HEK293 (cell line): ENCODE measurements around the gene C5orf47.

Source experiments
- SP7 ChIP-seq: fragments of 450-650 bp; formaldehyde crosslinking; IDR thresholded peaks from 2 replicates; pipeline ENCODE4 v1.5.1; 2016; ENCODE audit warnings: missing biosample characterization, missing genetic modification characterization
- ZBTB1 ChIP-seq: fragments of 450-650 bp; formaldehyde crosslinking; IDR thresholded peaks from 2 replicates; pipeline ENCODE4 v1.5.1; 2016; ENCODE audit warnings: missing biosample characterization, missing genetic modification characterization
- ZNF184 ChIP-seq: fragments of 450-650 bp; IDR thresholded peaks from 2 replicates; pipeline ENCODE4 v1.5.1; 2018; ENCODE audit warnings: missing biosample characterization, mild to moderate bottlenecking, missing genetic modification characterization
- ZNF514 ChIP-seq: fragments of 450-650 bp; formaldehyde crosslinking; IDR thresholded peaks from 2 replicates; pipeline ENCODE4 v1.5.1; 2016; ENCODE audit warnings: missing biosample characterization, missing genetic modification characterization
- ZNF558 ChIP-seq: fragments of 450-650 bp; formaldehyde crosslinking; IDR thresholded peaks from 2 replicates; pipeline ENCODE4 v1.5.1; 2016; ENCODE audit warnings: missing biosample characterization, missing genetic modification characterization
- ZNF776 ChIP-seq: fragments of 450-650 bp; formaldehyde crosslinking; IDR thresholded peaks from 2 replicates; pipeline ENCODE4 v1.5.0; 2017; ENCODE audit warnings: missing biosample characterization, missing genetic modification characterization, borderline replicate concordance
- ZXDB ChIP-seq: fragments of 450-650 bp; formaldehyde crosslinking; IDR thresholded peaks from 2 replicates; pipeline ENCODE4 v1.5.1; 2016; ENCODE audit warnings: missing biosample characterization, missing genetic modification characterization
- TF ChIP-seq, protein P1 (sequence below): fragments of 450-650 bp; formaldehyde crosslinking; IDR thresholded peaks from 2 replicates; pipeline ENCODE4 v1.5.1; 2016; ENCODE audit warnings: missing biosample characterization, missing genetic modification characterization

DNA sequence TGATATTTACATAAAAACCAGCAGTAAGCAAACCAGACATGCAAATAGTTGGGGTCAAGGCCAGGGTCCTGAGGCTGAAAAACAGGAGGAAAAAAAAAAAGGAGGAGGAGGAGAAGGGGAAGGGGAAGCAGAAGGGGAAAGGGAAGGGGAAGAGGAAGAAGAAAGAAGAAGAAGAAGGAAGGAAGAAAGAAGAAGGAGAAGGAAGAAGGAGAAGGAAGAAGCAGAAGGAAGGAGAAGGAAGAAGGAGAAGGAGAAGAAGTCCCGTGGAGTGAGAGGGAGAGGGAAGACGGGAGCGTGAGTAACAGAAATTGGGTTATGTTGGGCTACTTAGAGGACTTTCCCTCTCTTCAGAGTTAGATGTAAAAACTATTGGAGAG lies 31.9 kb downstream of the C5orf47 start:
- TF ChIP-seq ZBTB1 (tag by site-specific recombination), result no peak
- no peak for TF ChIP-seq ZNF776 (tag by site-specific recombination)
- TF ChIP-seq, protein P1, sequence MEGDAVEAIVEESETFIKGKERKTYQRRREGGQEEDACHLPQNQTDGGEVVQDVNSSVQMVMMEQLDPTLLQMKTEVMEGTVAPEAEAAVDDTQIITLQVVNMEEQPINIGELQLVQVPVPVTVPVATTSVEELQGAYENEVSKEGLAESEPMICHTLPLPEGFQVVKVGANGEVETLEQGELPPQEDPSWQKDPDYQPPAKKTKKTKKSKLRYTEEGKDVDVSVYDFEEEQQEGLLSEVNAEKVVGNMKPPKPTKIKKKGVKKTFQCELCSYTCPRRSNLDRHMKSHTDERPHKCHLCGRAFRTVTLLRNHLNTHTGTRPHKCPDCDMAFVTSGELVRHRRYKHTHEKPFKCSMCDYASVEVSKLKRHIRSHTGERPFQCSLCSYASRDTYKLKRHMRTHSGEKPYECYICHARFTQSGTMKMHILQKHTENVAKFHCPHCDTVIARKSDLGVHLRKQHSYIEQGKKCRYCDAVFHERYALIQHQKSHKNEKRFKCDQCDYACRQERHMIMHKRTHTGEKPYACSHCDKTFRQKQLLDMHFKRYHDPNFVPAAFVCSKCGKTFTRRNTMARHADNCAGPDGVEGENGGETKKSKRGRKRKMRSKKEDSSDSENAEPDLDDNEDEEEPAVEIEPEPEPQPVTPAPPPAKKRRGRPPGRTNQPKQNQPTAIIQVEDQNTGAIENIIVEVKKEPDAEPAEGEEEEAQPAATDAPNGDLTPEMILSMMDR (tag by site-specific recombination), result no peak
- TF ChIP-seq ZXDB (tag by site-specific recombination), result no peak
- no peak for TF ChIP-seq ZNF184 (tag by site-specific recombination)
- TF ChIP-seq ZNF514 (tag by site-specific recombination), result no peak
- no peak for TF ChIP-seq SP7
- no peak for TF ChIP-seq ZNF558 (tag by site-specific recombination)
